ENCODE measurements around the gene INO80D. TPM values are rescaled to one million over a fixed set of nuclear protein-coding genes. Genes with fewer than 3 reads are reported as not detected.

Gene INO80D
- total and polyA plus RNA-seq, 2 of the 8 experiments (the other 6 are each of a cell fraction or from before 2014, with no cell fraction given) = 6.2 to 37.4 TPM

GRCh38 chr2:206028101-206028500, 57.9 kb downstream of the INO80D start:
- H2BK12ac ChIP-seq (ENCODE audit: low read depth, low read length) = no peak overlapping the region
- no peaks in the 10 kb centered on the region for H3K27me3 ChIP-seq (replicated peaks in 1 of 4; ENCODE audit: control insufficient read depth in 3 of 4, extremely low read depth in 1 of 4, insufficient read depth in 3 of 4, low read length in 3 of 4)
- H2AK5ac ChIP-seq (ENCODE audit: low read depth, low read length) = no peak overlapping the region
- no peak overlapping the region for H3K14ac ChIP-seq (ENCODE audit: insufficient read length)
- FAIRE-seq = no peak
- no peak overlapping the region for H3K4ac ChIP-seq (replicated peaks; ENCODE audit: insufficient read length, low read depth, low read length)
- H3K56ac ChIP-seq (replicated peaks; ENCODE audit: insufficient read length, low read depth, low read length) = no peak overlapping the region
- H3K4me2 ChIP-seq (ENCODE audit: insufficient read depth in 1 of 2, low read depth in 2 of 2, low read length in 2 of 2) = no peak overlapping the region
- H4K91ac ChIP-seq (replicated peaks; ENCODE audit: insufficient read length, low read length) = no peak overlapping the region
- no peak overlapping the region for H3K27ac ChIP-seq (ENCODE audit: low read depth, low read length)
- no peak for DNase-seq (ENCODE audit: low read depth in 1 of 2, low spot score in 2 of 2)
- no peak overlapping the region for H2AFZ ChIP-seq (ENCODE audit: low read length)
- no peak overlapping the region for H3K9ac ChIP-seq (replicated peaks in 1 of 4; ENCODE audit: extremely low read depth in 1 of 4, low read depth in 3 of 4, low read length in 3 of 4)
- H3K36me3 ChIP-seq (ENCODE audit: control insufficient read depth in 2 of 4, insufficient read depth in 4 of 4, low read length in 3 of 4) = peaks cover 0 to 22% (median under 1%) of the 10 kb centered on the region in 4 experiments; a peak in 3 of 8 replicates
- no peak overlapping the region for H2BK5ac ChIP-seq (ENCODE audit: low read depth, low read length)
- no peak overlapping the region for H4K8ac ChIP-seq (ENCODE audit: extremely low read depth, insufficient read depth, low read length)
- peaks cover 0 to 38% of the 10 kb centered on the region in 2 experiments; a peak in 2 of 4 replicates for H3K79me2 ChIP-seq (ENCODE audit: control insufficient read depth in 1 of 2, insufficient read depth in 2 of 2, low read length in 2 of 2)
- H4K20me1 ChIP-seq (replicated peaks in 1 of 2; ENCODE audit: control insufficient read depth in 1 of 2, insufficient read depth in 2 of 2, low read length in 2 of 2) = peaks cover 0 to 3% of the 10 kb centered on the region in 2 experiments
- H4K5ac ChIP-seq (ENCODE audit: insufficient read length, low read depth, low read length) = no peak overlapping the region
- POLR2A ChIA-PET (ENCODE audit: partially characterized antibody) = interaction anchor here (0.9 to 1.5 kb wide), 3 partner anchors 8 to 104 kb away, joined by 3 read pairs; no protein-coding TSS in a partner anchor
- no peak overlapping the region for H2BK20ac ChIP-seq (ENCODE audit: low read length)
- 95% methylated on average over 10 of the region's 10 CpGs; no CpG with 5 or more reads in 1 of the 2 experiments for WGBS, 2 experiments (ENCODE audit: extremely low coverage in 1 of 2, insufficient coverage in 1 of 2, insufficient read length in 1 of 2, insufficient replicate concordance in 2 of 2, low coverage in 1 of 2, low lambda C conversion rate in 2 of 2, missing lambda C conversion rate in 1 of 2)
- H3K23me2 ChIP-seq (ENCODE audit: low read depth, low read length) = no peaks in the 10 kb centered on the region; the same call in 1 of the 2 replicates
- H2BK120ac ChIP-seq (replicated peaks; ENCODE audit: low read depth, low read length) = no peak overlapping the region
- CTCF ChIA-PET (ENCODE audit: partially characterized antibody) = interaction anchor here (0.6 kb wide), 2 partner anchors 248 to 727 kb away, joined by 4 to 5 read pairs; no protein-coding TSS in a partner anchor
- no peaks in the 10 kb centered on the region for H3K9me3 ChIP-seq (ENCODE audit: insufficient read depth in 2 of 2, low read depth in 1 of 2, low read length in 1 of 2)
- peaks cover 4% of the 10 kb centered on the region; the same call in 1 of the 2 replicates for H3K79me1 ChIP-seq (ENCODE audit: low read depth, low read length)
- no peak overlapping the region for H3K18ac ChIP-seq (ENCODE audit: extremely low read depth, low read length)
- H2BK15ac ChIP-seq (ENCODE audit: low read length) = no peak overlapping the region
- H3K23ac ChIP-seq (ENCODE audit: insufficient read length) = no peak overlapping the region
- peaks cover 0 to 3% (median 3%) of the 10 kb centered on the region in 4 experiments; a peak in 2 of 7 replicates for H3K4me1 ChIP-seq (replicated peaks in 1 of 4; ENCODE audit: control insufficient read depth in 3 of 4, insufficient read depth in 4 of 4, low read length in 3 of 4)
- H3K4me3 ChIP-seq (ENCODE audit: extremely low read depth in 1 of 4, insufficient read depth in 2 of 4, low read depth in 3 of 4, low read length in 4 of 4) = no peak overlapping the region
- no peak for TF ChIP-seq EGR1 (IDR thresholded peaks at IDR 0.05; ENCODE audit: borderline replicate concordance, low read depth, low read length)
- TF ChIP-seq KDM1A (IDR thresholded peaks at IDR 0.05; ENCODE audit: borderline replicate concordance, low read length) = no peak
- TF ChIP-seq NRF1 (IDR thresholded peaks at IDR 0.05; ENCODE audit: low read depth, low read length) = no peak
- TF ChIP-seq NANOG (IDR thresholded peaks at IDR 0.05; ENCODE audit: insufficient read depth, low read depth, low read length, poor library complexity, severe bottlenecking) = no peak
- TF ChIP-seq RXRA (IDR thresholded peaks at IDR 0.05; ENCODE audit: insufficient read depth, low read depth, low read length) = no peak
- TF ChIP-seq CTBP2 (IDR thresholded peaks at IDR 0.05; ENCODE audit: borderline replicate concordance, insufficient read depth, insufficient read length, low read length) = no peak
- no peak for TF ChIP-seq FOSL1 (IDR thresholded peaks at IDR 0.05; ENCODE audit: insufficient read depth, low read depth, low read length)
- TF ChIP-seq TBP (IDR thresholded peaks at IDR 0.05; ENCODE audit: low read depth, low read length) = no peak
- no peak for TF ChIP-seq GTF2F1 (IDR thresholded peaks at IDR 0.05; ENCODE audit: borderline replicate concordance, low read depth, low read length)
- TF ChIP-seq, protein P1, sequence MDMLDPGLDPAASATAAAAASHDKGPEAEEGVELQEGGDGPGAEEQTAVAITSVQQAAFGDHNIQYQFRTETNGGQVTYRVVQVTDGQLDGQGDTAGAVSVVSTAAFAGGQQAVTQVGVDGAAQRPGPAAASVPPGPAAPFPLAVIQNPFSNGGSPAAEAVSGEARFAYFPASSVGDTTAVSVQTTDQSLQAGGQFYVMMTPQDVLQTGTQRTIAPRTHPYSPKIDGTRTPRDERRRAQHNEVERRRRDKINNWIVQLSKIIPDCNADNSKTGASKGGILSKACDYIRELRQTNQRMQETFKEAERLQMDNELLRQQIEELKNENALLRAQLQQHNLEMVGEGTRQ (IDR thresholded peaks at IDR 0.05; ENCODE audit: low read length) = no peak
- no peak for TF ChIP-seq CEBPB (IDR thresholded peaks at IDR 0.05; ENCODE audit: low read depth, low read length)
- no peak for TF ChIP-seq TCF12 (IDR thresholded peaks at IDR 0.05; ENCODE audit: low read depth, low read length)
- no peak for TF ChIP-seq KDM5A (IDR thresholded peaks at IDR 0.05; ENCODE audit: low read length)

Data from H1 (cell line).